SU-DHL-6 (cell line): Measurements from ENCODE around the gene FFAR3.

Experiments
- H2AFZ ChIP-seq: fragments of 200-600 bp; sonication (generic); 2 replicates; pipeline ENCODE4 v1.6.1; 2014; ENCODE audit warnings: low read depth, mild to moderate bottlenecking, moderate library complexity, mixed read lengths, antibody characterized with exemption, low read length; ENCODE audit not compliant: severe bottlenecking
- H3F3A ChIP-seq: fragments of 200-600 bp; shearing (Covaris generic); 2 replicates; pipeline ENCODE4 v1.6.0; 2016; ENCODE audit warnings: antibody characterized with exemption, mild to moderate bottlenecking; ENCODE audit not compliant: insufficient read depth
- H3K27ac ChIP-seq: fragments of 200-600 bp; sonication (generic); 2 replicates; pipeline ENCODE4 v1.5.1; 2016; ENCODE audit warnings: low read depth, mild to moderate bottlenecking, low read length, moderate library complexity, mixed read lengths
- H3K27me3 ChIP-seq: fragments of 200-600 bp; sonication (generic), shearing (Covaris generic); 2 replicates; pipeline ENCODE4 v1.6.0; 2014; ENCODE audit warnings: mild to moderate bottlenecking, low read length
- H3K36me3 ChIP-seq: fragments of 200-600 bp; sonication (generic); 2 replicates; pipeline ENCODE4 v1.6.1; 2014; ENCODE audit warnings: mild to moderate bottlenecking, low read length, mixed read lengths
- H3K4me2 ChIP-seq: fragments of 300-600, 200-600 bp; shearing (Covaris generic), sonication (generic); 2 replicates; pipeline ENCODE4 v1.6.0; 2014; ENCODE audit warnings: low read length, low read depth, mild to moderate bottlenecking; ENCODE audit not compliant: poor library complexity, severe bottlenecking
- H3K4me3 ChIP-seq: fragments of 200-600 bp; sonication (generic); 2 replicates; pipeline ENCODE4 v1.5.1; 2014; ENCODE audit warnings: antibody characterized with exemption, low read length, mild to moderate bottlenecking, mixed read lengths; ENCODE audit not compliant: insufficient read depth, poor library complexity, severe bottlenecking
- H3K79me2 ChIP-seq: fragments of 200-600 bp; sonication (generic); 2 replicates; pipeline ENCODE4 v1.6.1; 2014; ENCODE audit warnings: mild to moderate bottlenecking, low read length, moderate library complexity; ENCODE audit not compliant: insufficient read depth
- H3K9ac ChIP-seq: fragments of 200-600 bp; sonication (generic); 2 replicates; pipeline ENCODE4 v1.7.0; 2014; ENCODE audit warnings: mild to moderate bottlenecking, low read length
- H3K9me2 ChIP-seq: fragments of 200-600 bp; sonication (generic); replicated peaks from 2 replicates; pipeline ENCODE4 v1.6.1; 2014; ENCODE audit warnings: low read length; ENCODE audit not compliant: insufficient read depth
- H3K9me3 ChIP-seq: fragments of 200-600 bp; sonication (generic); 2 replicates; pipeline ENCODE4 v1.6.1; 2014; ENCODE audit warnings: low read length, mixed read lengths; ENCODE audit not compliant: insufficient read depth
- H4K20me1 ChIP-seq: fragments of 200-600 bp; sonication (generic); 2 replicates; pipeline ENCODE4 v1.6.1; 2014; ENCODE audit warnings: low read depth, mild to moderate bottlenecking, antibody characterized with exemption, low read length, moderate library complexity, mixed read lengths
- EZH2phosphoT487 ChIP-seq: fragments of 200-600 bp; sonication (generic), shearing (Covaris generic); conservative IDR thresholded peaks from 2 replicates; pipeline ENCODE4 v1.6.1; 2018; ENCODE audit warnings: mild to moderate bottlenecking, antibody characterized with exemption, low read length, moderate library complexity, mixed read lengths
- TF ChIP-seq, protein P1 (sequence below): fragments of 200-600 bp; sonication (generic); IDR thresholded peaks from one replicate; pipeline ENCODE4 v1.5.1; 2017; ENCODE audit warnings: antibody characterized with exemption, mild to moderate bottlenecking, low read length, moderate library complexity; ENCODE audit not compliant: insufficient read depth, poor library complexity, severe bottlenecking

FFAR3 gene

DNA sequence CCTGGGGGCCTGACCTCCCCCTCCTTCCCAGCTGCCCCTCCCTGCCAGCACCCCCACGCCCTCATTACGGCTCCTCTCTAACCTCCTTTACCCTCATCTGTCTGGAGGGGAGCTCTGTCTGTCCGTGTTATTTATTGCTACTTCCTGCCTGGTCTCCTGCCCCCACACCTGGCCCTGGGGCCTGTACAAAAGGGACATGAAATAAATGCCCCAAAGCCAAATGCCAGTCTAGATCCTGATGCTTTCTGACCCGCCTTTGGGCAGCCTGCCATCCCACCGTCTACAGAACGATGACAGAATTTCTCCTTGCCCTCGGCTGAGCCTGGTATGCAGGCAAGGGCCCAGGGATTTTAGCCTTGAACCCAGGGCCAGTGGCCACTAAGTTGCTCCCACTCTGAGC is 44.7 kb upstream of the FFAR3 start:
- H3K27ac ChIP-seq = no peak overlapping the region
- H3K27me3 ChIP-seq = no peaks in the 10 kb centered on the region
- H3K4me3 ChIP-seq = no peak overlapping the region
- H3K4me2 ChIP-seq = no peak overlapping the region
- TF ChIP-seq, protein P1, sequence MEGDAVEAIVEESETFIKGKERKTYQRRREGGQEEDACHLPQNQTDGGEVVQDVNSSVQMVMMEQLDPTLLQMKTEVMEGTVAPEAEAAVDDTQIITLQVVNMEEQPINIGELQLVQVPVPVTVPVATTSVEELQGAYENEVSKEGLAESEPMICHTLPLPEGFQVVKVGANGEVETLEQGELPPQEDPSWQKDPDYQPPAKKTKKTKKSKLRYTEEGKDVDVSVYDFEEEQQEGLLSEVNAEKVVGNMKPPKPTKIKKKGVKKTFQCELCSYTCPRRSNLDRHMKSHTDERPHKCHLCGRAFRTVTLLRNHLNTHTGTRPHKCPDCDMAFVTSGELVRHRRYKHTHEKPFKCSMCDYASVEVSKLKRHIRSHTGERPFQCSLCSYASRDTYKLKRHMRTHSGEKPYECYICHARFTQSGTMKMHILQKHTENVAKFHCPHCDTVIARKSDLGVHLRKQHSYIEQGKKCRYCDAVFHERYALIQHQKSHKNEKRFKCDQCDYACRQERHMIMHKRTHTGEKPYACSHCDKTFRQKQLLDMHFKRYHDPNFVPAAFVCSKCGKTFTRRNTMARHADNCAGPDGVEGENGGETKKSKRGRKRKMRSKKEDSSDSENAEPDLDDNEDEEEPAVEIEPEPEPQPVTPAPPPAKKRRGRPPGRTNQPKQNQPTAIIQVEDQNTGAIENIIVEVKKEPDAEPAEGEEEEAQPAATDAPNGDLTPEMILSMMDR = no peak
- no peak for TF ChIP-seq EZH2phosphoT487
- H3K36me3 ChIP-seq = no peaks in the 10 kb centered on the region
- no peaks in the 10 kb centered on the region for H4K20me1 ChIP-seq
- no peaks in the 10 kb centered on the region for H3K9me2 ChIP-seq
- H2AFZ ChIP-seq = no peak overlapping the region
- no peaks in the 10 kb centered on the region for H3F3A ChIP-seq
- H3K9ac ChIP-seq = no peak overlapping the region
- no peaks in the 10 kb centered on the region for H3K9me3 ChIP-seq
- no peaks in the 10 kb centered on the region for H3K79me2 ChIP-seq

DNA sequence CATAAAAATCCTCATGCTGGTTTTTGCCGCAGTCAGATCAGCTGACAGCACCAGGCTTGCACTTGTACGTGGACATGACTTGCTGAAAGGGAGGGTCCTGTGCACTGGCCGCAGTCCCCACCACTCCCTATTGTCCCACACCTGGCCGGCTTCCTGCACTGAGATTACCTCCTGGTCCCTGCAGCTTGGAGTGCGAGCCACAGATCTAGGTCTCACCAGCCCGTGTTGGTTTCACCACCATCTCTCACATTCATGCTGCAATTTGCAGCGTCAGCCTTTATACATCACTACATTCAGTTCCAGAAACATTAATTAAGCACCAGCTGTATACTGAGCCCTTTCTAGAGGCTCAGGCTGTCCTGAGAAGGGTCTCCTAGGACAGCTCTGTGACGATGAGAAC is 44.2 kb upstream of the FFAR3 start:
- Histone ChIP-seq H3K36me3 (no peaks in the 10 kb centered on the region), H3K79me2 (no peaks in the 10 kb centered on the region), H4K20me1 (no peaks in the 10 kb centered on the region), H3K9me2 (no peaks in the 10 kb centered on the region), H3K9ac (no peak overlapping the region), H3K27ac (no peak overlapping the region), H3K4me3 (no peak overlapping the region), H2AFZ (no peak overlapping the region), H3F3A (no peaks in the 10 kb centered on the region), H3K4me2 (no peak overlapping the region), H3K9me3 (no peaks in the 10 kb centered on the region), H3K27me3 (no peaks in the 10 kb centered on the region)
- no peak for TF ChIP-seq EZH2phosphoT487
- TF ChIP-seq, protein P1 = no peak

DNA sequence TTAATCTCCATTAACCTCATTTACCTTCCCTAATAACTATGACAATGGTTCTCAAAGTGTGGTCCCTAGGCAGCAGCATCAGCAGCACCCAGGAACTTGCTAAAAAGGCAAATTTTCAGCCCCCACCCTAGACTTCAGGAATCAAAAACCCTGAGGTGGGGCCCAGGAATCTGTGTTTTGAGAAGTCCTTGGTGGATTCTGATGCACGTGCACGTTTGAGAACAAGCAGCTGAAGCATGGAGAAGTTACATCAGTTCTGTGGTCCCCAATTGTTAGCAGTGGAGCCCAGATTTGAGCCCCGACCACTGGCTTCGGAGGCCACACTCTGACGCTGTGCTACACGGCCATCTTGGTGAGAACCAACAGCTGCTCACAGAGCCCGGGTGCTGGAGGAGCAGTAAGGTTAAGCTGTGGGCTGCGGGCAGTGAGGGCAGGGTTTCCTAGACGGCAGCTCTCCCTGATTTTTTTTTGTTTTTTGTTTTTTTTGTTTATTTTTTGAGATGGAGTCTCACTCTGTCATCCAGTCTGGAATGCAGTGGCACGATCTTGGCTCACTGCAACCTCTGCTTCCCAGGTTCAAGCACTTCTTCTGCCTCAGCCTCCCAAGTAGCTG is 43.3 kb upstream of the FFAR3 start:
- H3K79me2 ChIP-seq = no peaks in the 10 kb centered on the region
- H3K9ac ChIP-seq = no peak overlapping the region
- H4K20me1 ChIP-seq = no peaks in the 10 kb centered on the region
- no peaks in the 10 kb centered on the region for H3K9me3 ChIP-seq
- no peaks in the 10 kb centered on the region for H3F3A ChIP-seq
- TF ChIP-seq, protein P1 = no peak
- no peak for TF ChIP-seq EZH2phosphoT487
- H3K9me2 ChIP-seq = no peaks in the 10 kb centered on the region
- no peak overlapping the region for H3K4me2 ChIP-seq
- no peak overlapping the region for H3K4me3 ChIP-seq
- H3K36me3 ChIP-seq = no peaks in the 10 kb centered on the region
- H2AFZ ChIP-seq = no peak overlapping the region
- no peaks in the 10 kb centered on the region for H3K27me3 ChIP-seq
- H3K27ac ChIP-seq = no peak overlapping the region
